ENCODE measurements around the gene FNBP1L.
"Not testable (repeated sequence)": the region's sequence is repeated elsewhere in the genome, so short reads cannot be mapped to it uniquely, and the experiment has no call there.

- TF ChIP-seq CTCF (conservative IDR thresholded peaks at IDR 0.05); ZFX (IDR thresholded peaks at IDR 0.05): not testable (repeated sequence)
These were observed 21.3 kb downstream of the FNBP1L start for GRCh38 chr1:93469223-93469622.

Data from C4-2B (cell line).